HG03135 (cell line): ENCODE measurements around the gene GLI3.

Experiments used
- ATAC-seq: cut with Tn5 transposase; IDR thresholded peaks from one replicate; pipeline ENCODE4 v1.9.1; 2021; ENCODE audit warnings: mild to moderate bottlenecking, moderate library complexity; ENCODE audit not compliant: unreplicated experiment

GLI3 gene

DNA sequence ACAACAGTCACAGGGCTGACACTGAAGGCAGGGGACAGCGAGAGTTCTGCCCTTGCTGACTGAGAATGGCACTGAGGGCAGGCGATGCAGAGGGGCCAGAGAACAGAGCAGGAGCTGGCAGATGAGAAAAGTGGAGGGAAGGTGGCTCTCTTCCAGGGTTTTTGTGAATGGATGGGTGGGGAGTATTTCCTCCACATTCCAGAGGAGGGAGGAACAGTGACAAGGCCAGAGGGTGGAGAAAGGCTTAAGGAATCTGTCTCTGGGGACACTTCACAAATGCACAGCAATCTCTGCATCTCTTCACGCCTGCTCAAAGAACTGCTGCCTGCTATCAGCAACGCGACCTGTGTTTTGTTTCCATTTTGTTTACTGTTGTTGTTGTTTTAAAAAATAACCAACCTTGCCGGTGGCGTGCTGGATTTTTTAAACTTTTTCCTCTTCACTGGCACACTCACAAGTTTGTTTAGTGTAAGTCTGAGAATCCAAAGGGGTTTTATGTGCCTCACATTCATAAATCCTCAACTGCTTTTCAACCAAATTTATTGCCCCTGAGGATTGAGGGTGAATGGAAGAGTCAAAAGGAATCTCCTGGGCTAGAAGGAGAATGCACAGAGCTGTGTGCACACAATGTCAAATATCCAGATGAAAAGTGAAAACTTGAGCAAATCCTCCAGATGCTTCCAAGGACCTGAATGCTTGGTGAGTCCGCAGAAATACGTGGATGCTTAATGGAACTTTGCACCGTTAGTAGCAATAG, 129.3 kb downstream of the GLI3 start:
- ATAC-seq = no peak

DNA sequence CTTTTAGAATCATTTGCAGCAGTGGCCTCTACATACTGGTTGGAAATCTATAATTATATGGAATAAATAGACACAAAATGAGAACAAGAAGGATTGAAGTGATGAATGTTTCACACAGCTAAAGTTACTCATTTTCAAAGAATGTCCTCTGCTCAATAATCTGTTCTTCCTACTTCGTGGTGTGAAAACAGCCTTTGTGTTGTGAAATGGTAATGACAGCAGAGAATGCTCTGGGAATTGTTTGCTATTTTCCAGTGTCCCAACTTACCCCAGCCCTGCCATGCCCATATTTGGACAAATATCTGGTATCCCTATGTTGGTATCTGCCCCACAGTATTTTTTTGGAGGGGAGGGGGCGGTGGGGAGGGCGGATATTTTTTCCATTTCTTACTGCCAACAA, 130.4 kb downstream of the GLI3 start:
- ATAC-seq = no peak

DNA sequence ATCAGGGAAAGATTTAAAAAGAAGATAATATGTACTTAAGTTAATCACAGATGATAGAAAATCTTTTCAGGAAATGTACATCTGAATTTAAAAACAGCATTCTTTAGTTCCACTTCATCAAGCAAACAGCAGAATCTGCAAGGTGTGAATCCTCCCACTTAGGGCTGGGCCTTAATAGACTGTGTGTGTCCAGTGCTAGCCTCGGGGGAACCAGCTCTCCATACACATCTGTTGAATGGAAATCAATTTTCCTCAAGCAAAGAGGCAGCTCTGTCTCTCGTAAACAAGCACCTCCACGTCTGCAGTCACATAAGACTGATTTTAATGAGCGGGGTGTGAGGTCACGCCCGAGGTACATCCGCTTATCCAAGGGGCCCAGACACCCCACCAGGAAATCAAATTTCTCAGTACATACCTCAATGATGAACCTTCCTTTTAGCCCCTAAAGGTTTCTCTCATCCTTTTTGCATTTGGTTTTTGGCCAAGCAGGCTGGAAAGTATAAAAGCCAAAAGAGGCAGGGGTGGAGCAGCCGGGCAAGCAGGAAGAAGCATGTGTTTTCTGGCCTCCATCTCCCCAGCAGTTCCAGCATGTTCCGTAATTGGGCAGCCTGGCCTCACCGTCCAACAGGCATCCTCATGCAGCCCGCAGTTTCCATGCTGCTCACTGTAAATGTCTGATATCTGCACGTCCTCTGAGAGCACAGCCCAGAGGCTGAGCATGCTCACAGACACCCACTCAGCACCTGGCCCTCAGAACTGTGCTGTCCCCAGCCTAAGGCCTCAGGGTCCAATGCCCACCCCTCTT, 131.3 kb downstream of the GLI3 start:
- no peak for ATAC-seq

DNA sequence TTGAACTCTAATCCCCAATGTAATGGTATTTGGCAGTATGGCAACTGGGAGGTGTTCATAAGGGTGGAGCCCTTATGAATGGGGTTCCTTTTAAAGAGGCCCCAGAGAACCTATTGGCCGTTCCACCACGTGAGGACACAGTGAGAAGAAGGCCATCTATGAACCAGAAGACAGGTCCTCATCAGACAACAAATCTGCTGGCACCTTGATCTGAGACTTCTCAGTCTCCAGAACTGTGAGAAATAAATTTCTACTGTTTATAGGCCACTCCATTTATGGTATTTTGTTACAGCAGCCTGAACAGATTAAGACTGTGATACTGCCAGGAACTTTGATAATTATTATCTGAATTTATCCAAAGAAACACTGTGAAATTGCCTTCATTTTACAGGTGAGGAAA, 132.3 kb downstream of the GLI3 start:
- ATAC-seq = no peak

DNA sequence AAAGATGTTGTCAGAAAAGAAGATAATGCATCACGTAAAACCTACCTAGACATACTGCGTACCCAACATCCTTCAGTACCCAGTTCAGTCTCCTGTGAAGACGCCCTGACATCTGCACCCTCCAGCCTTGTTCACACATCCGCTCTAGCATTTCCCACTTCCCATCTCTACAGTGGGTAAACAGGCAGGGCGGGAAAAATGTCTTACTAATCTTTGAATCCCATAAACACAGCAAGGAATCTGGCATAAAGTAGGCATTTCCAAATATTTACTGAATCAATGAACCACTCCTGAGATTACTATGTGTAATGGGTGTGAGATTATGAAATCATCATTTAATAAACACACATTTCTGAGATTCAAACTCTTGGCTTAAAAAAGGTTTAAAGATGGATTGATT, 132.8 kb downstream of the GLI3 start:
- ATAC-seq = no peak

DNA sequence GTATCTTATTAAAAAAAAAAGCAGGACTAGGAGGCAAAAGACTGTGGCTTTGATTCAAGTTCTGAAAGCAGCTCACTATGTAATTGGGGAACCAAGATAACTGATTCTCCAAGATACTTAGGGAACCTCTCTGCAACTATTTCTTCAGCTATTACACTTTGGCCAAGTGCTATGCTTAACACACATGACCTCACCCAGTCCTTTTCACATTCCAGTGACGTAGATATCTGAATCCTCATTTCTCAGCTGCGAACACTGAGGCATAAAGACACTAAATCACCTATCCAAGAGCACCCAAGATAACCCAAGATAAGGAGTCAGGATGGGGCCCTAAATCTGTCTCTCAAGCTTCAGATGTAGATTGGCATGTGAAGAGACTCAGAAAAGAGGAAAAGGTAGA, 133.6 kb downstream of the GLI3 start:
- ATAC-seq = no peak

DNA sequence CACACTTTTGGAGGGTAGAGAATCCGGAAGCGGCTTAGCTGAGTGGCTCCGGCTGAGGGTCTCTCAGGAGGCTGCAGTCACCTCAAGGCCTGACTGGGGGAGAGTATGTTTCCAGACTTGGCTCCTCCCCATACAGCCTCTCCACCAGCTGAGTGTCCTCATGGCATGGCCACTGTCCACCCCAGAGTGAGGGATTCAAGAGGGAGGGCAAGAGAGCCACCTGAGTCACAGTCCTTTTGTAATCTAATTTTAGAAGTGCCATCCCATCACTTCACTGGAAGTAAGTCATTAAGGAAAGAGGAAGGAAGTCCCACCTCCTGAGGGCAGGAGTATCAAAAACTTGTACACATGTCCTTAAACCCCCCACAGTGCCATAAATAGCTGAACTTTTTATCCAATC, 134.0 kb downstream of the GLI3 start:
- no peak for ATAC-seq

DNA sequence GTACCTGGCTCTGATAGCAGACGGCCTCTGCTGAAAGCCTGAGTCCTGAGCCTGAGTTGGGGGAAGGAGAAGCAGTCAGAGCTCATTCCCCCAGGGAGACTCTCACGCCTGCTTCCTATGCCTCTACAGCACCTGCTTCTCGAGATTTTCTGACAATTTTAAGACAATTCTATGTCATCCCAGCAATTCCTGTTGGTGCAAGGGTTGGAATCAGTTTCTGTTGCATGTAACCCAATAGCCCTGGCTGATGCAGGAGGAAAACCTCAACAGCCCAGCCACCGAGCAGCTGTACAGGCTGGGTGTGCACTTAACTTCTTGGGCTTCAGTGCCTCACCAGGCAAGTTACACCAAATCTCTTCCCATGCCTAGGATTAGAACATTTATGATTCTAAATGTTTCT, 134.7 kb downstream of the GLI3 start:
- no peak for ATAC-seq

DNA sequence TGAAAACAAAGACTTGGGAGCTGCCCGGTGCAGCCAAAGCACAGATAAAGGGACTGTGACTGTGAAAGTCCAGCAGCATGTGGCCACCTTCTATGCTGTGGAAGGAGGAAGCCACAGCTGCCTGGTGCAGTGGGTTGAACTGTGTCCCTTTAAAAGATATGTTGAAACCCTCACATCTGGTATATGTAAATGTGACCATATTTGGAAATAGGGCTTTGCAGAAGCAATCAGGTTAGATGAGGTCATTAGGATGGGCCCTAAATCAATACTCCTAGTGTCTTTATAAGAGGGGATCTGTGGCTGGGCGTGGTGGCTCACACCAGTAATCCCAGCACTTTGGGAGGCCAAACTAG, 136.9 kb downstream of the GLI3 start:
- no peak for ATAC-seq

DNA sequence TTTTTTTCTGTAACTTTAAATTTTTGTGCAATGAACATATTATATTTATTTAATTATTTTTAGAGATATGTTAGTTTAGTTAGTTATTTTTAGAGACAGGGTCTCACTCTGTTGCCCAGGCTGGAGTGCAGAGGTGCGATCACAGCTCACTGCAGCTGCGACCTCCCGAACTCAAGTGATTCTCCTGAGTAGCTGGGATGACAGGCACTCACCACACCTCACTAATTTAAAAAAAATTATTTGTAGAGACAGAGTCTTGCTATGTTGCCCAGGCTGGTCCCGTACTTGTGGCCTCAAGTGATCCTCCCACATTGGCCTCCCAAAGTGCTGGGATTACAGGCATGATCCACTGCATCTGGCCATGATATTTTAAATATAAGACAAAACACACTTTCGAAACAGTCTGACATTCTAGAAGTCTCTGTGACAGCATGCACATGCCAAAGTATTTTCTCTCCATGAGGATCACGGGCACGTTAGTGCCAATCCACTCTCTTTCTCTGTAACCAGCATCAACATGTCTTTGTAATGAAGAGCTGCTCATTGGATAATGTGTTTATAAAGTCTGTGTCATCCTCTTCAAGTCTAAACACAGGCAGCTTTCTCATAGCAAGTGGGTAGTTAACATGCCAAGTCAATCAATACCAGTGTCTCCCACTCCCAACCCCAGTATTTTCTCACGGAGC, 137.4 kb downstream of the GLI3 start:
- no peak for ATAC-seq

DNA sequence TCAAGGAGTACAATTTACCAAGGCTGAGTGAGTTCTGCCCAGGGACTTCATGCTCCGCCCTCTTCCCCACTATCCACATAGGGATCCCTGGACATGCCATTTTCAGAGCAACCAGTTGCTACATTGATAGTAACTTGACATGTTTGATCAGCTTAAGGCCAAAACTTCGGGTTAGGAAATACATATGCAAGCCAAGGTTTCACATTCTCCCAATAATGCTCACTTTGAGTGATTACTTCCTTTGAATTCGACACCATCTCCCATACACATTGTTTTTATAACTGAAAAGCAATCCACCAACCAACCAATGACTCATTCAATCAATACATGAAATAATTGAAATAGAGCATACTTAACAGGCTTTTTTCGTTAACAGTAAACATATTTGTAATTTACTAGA, 137.9 kb downstream of the GLI3 start:
- ATAC-seq = no peak

DNA sequence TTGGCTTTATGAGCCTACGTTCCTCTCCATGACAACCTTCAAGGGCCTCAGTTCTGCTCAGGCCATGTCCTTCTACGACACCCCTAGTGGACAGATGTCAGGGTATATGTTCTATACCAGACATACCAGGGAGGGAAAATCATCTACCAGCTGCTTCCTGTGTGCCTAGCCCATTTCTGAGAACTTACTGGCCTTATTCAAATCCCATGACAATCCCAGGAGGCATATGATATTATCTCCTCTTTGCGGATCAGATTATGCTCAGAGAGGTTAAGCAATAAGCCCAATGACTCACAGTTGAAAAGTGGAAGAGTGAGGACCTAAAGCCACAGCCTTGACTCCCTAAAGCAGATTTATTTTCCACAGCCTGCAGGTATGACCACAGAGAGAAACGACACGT, 139.3 kb downstream of the GLI3 start:
- no peak for ATAC-seq

DNA sequence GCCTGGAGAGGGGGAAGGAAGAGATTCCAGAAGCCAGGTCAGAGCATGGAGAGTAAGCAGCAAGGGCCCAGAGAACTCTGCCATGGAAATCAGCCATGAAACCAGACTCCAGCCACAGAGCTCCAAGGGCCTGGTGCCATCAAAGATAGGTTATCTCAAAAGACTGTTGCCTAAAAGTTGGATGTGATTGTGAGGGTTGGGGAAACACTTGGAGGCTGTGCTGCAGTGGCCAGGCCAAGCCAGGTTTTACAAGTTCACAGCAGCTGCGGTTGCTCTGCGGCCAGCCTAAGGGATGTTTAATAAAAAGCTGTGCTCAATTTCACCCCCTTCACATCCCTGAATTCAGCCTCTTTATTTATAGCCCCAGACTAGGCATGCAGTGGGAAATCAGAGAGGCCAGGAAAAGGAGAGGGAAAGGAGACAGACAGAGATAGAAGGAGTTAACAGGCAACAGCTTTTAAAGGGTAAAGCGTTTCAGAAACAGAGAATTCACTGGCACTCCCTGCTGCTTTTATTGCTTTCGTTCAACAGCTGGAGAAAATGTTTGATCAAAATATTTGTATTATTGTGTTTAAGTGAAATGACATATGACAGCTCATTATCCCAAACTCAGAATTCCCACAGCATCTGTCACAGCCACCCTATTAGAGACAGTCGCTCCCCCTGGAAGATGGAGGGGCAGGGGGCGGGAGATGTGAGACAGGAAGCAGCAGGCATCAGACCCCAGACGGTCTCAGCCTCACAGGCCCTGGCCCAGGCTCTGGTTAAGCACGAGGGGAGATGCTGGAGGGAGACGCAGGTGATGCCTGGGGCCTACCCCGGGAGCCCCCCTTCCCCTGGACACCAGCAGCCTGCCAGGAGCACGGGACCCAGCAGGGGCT, 140.1 kb downstream of the GLI3 start:
- ATAC-seq = no peak

DNA sequence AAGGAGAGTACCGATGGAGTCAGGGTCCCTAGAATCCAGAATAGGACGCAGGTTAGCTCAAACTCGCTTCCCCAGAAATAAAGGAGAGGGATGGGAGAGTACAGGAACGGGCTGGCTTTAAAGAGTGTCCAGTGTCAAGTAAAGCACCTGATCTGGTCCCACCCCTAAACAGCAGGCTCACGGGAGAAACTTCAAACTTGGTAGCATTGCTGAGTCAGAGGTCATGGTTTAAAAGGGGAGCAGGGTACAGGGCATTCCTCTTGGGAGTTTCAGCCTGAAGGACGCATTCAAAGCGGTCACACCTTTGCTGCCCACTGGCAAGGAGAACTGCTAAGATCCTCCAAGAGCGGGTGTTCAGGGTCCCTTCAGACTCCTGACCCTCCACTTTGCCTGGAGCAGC, 140.7 kb downstream of the GLI3 start:
- ATAC-seq = no peak

DNA sequence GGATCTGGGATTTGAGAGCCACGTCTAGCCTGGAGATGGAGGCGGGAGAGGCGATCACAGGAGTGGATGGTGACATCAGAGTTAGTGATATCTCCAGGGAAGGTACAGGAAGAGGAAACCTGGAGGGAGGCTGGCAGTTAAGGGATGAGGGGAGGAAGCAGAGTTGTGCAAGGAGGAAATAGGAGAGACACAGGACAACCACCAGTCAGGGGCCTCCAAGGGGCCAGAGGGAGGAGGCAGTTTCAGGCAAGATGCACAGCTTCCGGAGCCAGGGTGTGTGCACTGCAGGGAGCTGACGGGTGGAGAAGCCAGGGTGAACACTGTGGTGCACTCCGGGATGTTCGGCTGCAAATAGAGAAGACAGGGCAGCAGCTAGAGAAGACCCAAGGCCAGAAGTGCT, 141.2 kb downstream of the GLI3 start:
- no peak for ATAC-seq

DNA sequence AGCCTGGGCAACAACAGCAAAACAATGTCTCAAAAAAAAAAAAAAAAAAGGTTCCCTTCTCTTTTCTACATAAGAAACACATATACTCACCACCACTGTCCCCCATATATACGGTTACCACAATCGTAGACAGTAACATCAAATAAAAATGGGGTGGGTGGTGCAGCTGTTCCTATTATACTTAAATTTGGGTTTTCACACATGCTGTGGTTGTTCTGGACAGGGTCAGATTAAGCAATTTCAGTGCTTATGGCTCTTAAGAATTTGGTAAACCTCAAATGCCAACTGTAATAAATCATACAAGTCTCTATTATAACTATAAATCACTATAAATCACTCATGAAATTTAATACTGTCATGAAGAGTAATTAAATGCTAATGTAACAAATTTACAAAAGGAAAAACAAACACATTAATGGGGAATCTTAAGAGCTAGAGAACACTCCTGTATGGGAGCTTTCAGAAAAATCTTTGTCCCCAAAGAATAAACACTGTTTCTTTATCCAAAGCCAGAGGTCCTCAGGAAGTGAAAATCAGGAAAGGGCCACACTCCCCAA, 143.6 kb downstream of the GLI3 start:
- ATAC-seq = no peak

DNA sequence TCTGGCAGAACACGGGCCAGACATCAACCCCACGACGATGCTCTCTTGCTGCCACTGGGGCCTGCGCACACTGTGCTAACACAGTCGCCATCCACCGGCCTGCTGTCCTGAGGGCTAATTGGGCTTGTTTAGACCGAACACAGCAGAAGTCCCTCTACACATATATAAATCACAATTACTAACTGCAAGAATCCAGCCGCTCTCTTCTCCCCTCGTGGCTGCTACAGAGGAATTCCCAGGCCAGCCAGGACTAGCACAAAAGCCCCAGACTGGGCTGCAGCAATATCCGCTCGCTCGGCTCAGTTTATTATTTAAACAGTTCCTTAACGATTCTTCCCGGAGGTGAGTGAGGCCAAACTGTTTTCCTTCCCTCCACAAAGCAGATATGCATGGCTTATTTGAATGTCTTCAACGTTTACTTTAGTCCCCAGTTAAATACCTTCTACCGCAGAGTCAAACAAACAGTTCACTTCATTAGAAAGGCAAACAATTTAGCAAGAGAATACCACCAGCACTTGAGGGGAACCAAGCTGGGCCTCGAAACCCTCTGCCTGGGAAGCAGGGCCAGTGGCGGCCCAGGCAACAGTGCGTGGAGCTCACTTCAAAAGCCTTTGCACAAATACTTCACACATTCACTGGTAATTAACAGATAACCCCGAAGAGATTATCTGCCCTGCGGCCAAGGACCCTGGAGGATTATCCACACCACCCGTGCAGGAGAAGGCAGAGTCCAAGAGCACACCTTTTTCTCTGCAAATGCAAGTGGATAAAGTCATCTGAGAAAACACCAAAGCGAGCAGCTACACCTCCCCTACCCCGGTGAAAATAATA, 145.3 kb downstream of the GLI3 start:
- ATAC-seq = no peak

DNA sequence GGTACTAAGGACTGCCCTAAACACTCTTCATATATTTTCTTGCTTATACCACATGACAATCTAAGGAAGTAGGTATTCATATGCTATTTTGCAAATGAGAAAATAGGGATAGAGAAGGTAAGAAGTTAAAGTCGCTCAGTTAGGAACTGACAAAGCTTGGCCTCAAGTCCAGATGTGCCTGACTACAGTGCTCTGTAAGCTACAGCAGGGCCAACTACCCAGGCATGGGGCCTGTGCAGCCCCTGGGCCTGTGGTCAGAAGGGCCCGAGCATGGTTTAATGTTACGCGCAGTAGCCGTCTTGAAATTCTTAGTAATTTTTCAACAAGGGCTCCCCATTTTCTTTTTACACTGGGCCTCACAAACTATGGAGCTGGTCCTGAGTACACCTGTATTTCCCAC, 146.2 kb downstream of the GLI3 start:
- ATAC-seq = no peak

DNA sequence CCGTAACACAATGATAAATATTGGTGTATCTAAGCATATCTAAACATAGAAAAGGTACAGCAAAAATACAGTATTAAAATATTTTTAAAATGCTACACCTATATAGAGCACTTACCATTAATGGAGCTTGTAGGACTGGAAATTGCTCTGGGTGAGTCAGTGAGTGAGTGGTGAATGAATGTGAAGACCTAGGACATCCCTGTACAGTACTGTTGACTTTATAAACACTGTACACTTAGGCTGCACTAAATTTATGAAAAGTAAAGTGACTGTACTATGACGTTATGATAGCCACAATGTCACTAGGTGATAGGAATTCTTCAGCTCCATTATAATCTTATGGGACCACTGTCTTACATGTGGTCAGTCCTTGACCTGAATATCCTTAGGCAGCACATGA, 147.0 kb downstream of the GLI3 start:
- ATAC-seq = no peak

DNA sequence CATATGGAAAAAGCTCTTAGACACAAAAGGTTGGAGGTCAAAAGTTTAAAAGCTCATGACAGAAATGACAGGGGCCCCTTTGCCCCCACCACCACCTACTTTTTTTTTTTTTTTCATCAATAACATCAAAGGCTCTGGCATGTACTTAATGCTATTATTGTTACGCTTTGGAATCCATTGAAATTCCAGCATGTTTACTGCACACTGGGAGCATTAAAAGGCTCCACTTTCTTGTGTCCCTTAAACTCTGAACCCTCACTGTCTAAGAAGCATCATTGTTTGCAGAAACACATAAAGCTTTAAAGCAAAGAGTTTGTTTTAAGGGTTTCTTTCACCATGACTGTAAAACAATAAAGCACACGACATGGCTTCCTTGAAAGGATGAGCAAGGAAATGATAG, 149.4 kb downstream of the GLI3 start:
- ATAC-seq = no peak
